ENCODE results near the gene EMP3. TPM values are rescaled to one million over a fixed set of nuclear protein-coding genes. Genes with fewer than 3 reads are reported as not detected.
"Not testable (repeated sequence)": the region's sequence is repeated elsewhere in the genome, so short reads cannot be mapped to it uniquely, and the experiment has no call there.

EMP3 gene
- total and polyA plus RNA-seq, 11 donors: 17.7 to 105 (median 60.5) TPM

DNA sequence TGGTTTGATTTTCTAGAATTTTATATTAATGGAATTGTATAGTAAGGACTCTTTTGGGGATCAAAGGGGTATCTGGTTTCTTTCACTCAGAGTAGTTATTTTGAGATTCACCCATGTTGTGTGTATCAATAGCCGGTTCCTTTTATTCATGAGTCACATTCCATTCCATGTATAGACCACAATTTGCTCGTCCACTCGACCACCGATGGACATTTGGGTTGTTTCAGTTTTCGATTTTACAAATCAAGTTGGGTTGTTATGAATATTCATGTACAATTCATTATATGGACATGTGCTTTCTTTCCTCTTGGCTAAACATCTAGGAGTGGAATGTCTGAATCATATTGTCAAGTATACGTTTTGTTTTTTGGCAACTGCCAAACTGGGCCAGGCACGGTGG lies 9.6 kb upstream of the EMP3 start:
- ATAC-seq (no peak), DNase-seq (no peak)
- intact Hi-C loops (cut with DNase I): loop anchor here in 5 of 10 donors (5.0 to 10.0 kb wide), 2 partner anchors 269 to 272 kb away; no protein-coding TSS in a partner anchor
- no peaks in the 10 kb centered on the region for H3K9me3 ChIP-seq
- H3K36me3 ChIP-seq: no peaks in the 10 kb centered on the region
- no peak overlapping the region for H3K27ac ChIP-seq
- 70 to 75% (median 71%) methylated on average over 7 of the region's 7 CpGs for WGBS, 4 donors
- H3K4me3 ChIP-seq: no peak overlapping the region
- no peaks in the 10 kb centered on the region for H3K27me3 ChIP-seq
- peaks cover 0 to 12% (median 7%) of the 10 kb centered on the region in 12 donors for H3K4me1 ChIP-seq
- TF ChIP-seq, protein P1, sequence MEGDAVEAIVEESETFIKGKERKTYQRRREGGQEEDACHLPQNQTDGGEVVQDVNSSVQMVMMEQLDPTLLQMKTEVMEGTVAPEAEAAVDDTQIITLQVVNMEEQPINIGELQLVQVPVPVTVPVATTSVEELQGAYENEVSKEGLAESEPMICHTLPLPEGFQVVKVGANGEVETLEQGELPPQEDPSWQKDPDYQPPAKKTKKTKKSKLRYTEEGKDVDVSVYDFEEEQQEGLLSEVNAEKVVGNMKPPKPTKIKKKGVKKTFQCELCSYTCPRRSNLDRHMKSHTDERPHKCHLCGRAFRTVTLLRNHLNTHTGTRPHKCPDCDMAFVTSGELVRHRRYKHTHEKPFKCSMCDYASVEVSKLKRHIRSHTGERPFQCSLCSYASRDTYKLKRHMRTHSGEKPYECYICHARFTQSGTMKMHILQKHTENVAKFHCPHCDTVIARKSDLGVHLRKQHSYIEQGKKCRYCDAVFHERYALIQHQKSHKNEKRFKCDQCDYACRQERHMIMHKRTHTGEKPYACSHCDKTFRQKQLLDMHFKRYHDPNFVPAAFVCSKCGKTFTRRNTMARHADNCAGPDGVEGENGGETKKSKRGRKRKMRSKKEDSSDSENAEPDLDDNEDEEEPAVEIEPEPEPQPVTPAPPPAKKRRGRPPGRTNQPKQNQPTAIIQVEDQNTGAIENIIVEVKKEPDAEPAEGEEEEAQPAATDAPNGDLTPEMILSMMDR (IDR thresholded peaks at IDR 0.05): no peak
- TF ChIP-seq POLR2A (IDR thresholded peaks at IDR 0.05): no peak

DNA sequence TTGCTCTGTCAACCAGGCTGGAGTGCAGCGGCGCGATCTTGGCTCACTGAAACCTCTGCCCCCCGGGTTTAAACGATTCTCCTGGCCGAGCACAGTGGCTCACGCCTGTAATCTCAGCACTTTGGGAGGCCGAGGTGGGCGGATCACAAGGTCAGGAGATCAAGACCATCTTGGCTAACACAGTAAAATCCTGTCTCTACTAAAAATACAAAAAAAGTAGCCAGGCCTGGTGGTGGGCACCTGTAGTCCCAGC lies 7.7 kb upstream of the EMP3 start:
- peaks cover 0 to 25% (median 14%) of the 10 kb centered on the region in 12 donors for H3K4me1 ChIP-seq
- WGBS, 4 donors: 72 to 87% (median 80%) methylated on average over 9 of the region's 9 CpGs
- not testable (repeated sequence) for H3K4me3 ChIP-seq, H3K9me3 ChIP-seq, DNase-seq, H3K36me3 ChIP-seq, H3K27ac ChIP-seq, ATAC-seq, H3K27me3 ChIP-seq
- intact Hi-C loops (cut with DNase I): loop anchor here in 5 of 10 donors (5.0 to 10.0 kb wide), 2 partner anchors 267 to 270 kb away; no protein-coding TSS in a partner anchor

GRCh38 chr19:48318286-48318987 lies 6.9 kb upstream of the EMP3 start:
- H3K27me3 ChIP-seq: no peaks in the 10 kb centered on the region
- WGBS, 4 donors: 93 to 99% (median 95%) methylated on average over 21 of the region's 21 CpGs
- TF ChIP-seq, protein P1 (IDR thresholded peaks at IDR 0.05): no peak
- TF ChIP-seq POLR2A (IDR thresholded peaks at IDR 0.05): no peak
- no peak for ATAC-seq
- no peak for DNase-seq
- intact Hi-C loops (cut with DNase I): loop anchor here in 5 of 10 donors (5.0 to 10.0 kb wide), 2 partner anchors 266 to 269 kb away; no protein-coding TSS in a partner anchor
- H3K4me3 ChIP-seq: no peak overlapping the region
- no peaks in the 10 kb centered on the region for H3K36me3 ChIP-seq
- no peak overlapping the region for H3K27ac ChIP-seq
- no peaks in the 10 kb centered on the region for H3K9me3 ChIP-seq
- peaks cover 0 to 32% (median 17%) of the 10 kb centered on the region in 12 donors for H3K4me1 ChIP-seq

DNA sequence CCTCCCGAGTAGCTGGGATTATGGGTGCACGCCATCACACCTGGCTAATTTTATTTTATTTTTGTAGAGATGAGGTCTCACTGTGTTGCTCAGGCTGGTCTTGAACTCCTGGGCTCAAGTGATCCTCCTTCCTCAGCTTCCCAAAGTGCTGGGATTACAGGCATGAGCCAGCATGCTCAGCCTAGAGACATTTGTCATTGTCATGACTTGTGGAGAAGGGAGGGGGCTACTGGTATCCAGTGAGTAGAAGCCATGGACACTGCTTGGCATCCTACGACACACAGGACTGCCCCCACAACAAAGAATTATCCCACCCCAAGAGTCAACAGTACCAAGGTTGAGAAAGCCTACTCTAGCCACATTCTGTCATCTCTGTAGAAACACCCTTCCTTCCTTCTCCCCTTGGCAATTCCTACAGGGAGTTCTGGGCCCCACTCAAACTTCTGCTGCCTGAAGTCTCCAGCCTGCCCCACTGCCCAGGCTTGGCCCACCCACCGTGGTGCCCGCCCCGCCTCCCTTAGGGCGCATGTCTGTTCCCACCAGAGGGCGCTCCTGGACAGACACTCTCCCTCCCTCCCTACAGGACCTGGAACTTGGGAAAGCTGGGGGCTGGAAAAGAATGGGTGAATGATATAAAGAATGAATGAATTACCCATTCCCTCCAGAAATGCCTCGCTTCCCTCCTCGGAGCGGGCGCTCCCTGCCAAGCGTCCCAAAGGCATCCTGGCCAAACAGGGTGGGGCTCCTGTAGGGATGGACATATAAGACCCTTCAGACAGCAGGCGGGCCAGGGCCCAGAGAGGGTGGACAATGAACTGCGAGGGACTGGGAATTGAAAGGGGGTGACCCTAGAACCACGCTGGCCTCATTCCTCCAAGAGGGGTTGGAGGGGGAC lies 5.5 kb upstream of the EMP3 start:
- intact Hi-C loops (cut with DNase I): loop anchor here in 9 of 10 donors (1.0 to 10.0 kb wide), 9 partner anchors 13 to 267 kb away; partner anchors contain the start of genes SYNGR4 (in 3 of the 9), TMEM143 (in 3 of the 9), KDELR1 (in 2 of the 9) and GRIN2D (in 1 of the 9)
- peak; percentile 79 to 91 (median 83) for DNase-seq
- 31 to 39% (median 38%) methylated on average over 13 to 16 of the region's 16 CpGs for WGBS, 4 donors
- Histone ChIP-seq H3K9me3 (no peaks in the 10 kb centered on the region), H3K27ac (peak overlapping the region in 10 of 12 donors; percentile 34 to 100 (median 98)), H3K27me3 (no peaks in the 10 kb centered on the region), H3K36me3 (no peaks in the 10 kb centered on the region), H3K4me1 (peaks cover 0 to 44% (median 20%) of the 10 kb centered on the region in 12 donors), H3K4me3 (no peak overlapping the region)
- TF ChIP-seq, protein P1 (IDR thresholded peaks at IDR 0.05): peak; percentile 78 to 90 (median 86)
- no peak for TF ChIP-seq POLR2A (IDR thresholded peaks at IDR 0.05)
- ATAC-seq: peak; percentile 34 to 60 (median 48)

Data from heart left ventricle (tissue), 16 donors.